Kidney tubule cell (primary cell): Measurements from ENCODE around the gene OR52W1.

Experiments
- DNase-seq: peaks from one replicate; pipeline ENCODE4 v3.0.0-alpha.2; 2018; ENCODE audit warnings: low spot score

Gene OR52W1, protein sequence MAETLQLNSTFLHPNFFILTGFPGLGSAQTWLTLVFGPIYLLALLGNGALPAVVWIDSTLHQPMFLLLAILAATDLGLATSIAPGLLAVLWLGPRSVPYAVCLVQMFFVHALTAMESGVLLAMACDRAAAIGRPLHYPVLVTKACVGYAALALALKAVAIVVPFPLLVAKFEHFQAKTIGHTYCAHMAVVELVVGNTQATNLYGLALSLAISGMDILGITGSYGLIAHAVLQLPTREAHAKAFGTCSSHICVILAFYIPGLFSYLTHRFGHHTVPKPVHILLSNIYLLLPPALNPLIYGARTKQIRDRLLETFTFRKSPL

DNA sequence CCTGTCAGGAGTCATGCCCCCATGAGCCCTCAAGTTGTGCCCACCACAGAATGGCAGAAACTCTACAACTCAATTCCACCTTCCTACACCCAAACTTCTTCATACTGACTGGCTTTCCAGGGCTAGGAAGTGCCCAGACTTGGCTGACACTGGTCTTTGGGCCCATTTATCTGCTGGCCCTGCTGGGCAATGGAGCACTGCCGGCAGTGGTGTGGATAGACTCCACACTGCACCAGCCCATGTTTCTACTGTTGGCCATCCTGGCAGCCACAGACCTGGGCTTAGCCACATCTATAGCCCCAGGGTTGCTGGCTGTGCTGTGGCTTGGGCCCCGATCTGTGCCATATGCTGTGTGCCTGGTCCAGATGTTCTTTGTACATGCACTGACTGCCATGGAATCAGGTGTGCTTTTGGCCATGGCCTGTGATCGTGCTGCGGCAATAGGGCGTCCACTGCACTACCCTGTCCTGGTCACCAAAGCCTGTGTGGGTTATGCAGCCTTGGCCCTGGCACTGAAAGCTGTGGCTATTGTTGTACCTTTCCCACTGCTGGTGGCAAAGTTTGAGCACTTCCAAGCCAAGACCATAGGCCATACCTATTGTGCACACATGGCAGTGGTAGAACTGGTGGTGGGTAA, at the start of gene OR52W1:
TSS of gene OR52W1 (plus strand) at position 51 of the 637 bp plus-strand sequence. CDS start at position 51, 0 bp downstream.
- DNase-seq: no peak

DNA sequence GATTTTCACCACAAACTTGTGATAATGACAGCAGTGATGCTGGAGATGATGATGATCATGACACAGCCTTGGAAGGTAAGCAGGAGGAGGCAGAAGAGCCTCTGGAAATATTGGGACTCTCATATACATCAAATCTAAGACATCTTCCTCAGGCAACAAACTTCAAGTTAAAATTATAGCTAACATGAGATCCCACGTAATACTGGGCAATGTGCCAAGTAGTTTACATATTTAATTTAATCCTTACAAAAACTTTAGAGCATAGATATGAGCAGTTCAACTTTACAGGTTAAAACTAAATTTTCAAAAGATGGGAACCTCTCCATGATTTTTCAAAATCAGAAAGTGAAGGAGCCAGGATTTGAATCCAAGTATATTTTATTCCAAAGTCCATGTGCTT, 47.9 kb upstream of the OR52W1 start:
- DNase-seq: no peak

DNA sequence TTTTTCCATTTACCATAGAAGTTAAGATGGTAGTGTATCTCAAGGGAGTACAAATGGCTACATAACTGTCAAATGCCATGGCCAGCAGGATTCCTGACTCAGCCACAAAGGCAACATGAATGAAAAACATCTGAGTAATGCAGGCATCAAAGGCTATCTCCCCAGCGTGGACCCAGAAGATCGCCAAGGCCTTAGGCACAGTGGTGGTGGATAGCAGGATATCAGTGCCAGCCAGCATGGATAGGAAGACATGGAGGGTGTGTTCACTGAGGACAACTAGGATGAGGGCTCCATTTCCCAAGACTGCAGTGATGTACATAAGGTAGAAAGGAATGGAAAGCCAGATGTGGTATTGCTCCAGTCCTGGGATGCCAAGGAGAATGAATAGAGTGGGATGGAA, 46.9 kb upstream of the OR52W1 start:
- no peak for DNase-seq

DNA sequence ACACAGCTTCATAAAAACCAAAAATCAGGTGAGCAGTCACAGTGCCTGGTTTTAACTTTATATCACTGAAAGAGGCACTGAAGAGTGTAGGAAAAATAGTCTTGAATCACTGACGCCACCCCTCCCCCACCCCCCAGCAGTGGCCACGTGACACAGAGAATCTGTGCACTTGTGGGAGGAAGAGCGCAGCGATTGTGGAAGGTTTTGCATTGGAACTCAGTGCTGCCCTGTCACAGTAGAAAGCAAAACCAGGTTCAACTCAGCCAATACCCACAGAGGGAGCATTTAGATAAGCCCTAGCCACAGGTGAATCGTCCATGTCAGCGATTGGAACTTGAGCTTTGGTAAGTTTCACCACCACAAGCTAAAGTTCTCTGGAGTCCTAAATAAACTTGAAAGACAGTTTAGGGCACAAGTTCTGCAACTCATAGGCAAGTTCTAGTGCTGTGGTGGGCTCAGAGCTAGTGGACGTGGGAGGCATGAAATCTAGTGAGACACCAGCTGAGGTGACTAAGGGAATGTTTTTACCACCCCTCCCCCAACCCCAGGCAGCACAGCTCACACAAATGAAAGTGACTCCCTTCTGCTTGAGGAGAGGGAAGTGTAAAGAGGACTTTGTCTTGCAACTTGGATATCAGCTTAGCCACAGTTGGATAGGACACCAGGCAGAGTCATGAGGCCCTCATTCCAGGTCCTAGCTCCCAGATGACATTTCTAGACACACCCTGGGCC, 42.2 kb upstream of the OR52W1 start:
- peak; percentile 3 for DNase-seq

DNA sequence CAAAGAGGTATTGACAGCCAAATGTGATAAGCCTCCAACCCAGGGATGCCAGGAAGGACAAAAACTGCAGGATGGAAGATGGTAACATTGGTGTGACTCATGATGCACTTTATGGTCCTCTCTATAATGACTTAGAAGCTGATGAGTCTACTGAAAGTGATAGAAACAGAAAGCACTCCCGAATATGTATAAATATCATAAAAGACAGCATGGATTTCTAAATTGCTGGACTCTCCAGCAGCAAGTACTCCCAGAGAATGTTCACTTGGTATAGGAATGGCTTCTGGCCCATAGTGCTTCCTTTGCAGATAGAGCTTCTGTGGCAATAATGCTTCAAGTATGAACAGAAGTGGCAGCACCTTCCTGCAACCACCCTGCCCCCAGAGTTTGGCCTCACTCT, 28.8 kb upstream of the OR52W1 start, which contains the start of gene OR52B2:
TSS of gene OR52B2 (minus strand) at position 101 of the 400 bp plus-strand sequence. CDS start at position 101, 0 bp downstream.
- no peak for DNase-seq

DNA sequence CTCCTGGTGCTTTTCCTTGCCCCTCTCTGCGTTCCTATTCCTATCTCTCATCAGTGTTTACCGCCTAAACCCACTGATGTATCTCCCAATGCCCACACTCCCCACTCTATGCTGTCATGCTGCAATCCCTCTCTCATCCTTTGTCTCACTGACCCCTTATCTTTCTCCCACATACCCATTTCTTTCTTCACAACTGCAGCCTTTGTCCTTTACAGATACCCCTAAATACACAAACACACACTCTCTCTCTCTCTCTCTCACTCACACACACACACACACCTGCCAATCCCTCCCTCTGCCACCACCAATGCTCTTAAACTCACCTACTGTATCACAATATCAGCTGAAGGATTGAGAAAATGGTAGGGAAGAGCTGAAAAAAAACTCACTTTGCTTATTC, 23.6 kb upstream of the OR52W1 start:
- DNase-seq: no peak

DNA sequence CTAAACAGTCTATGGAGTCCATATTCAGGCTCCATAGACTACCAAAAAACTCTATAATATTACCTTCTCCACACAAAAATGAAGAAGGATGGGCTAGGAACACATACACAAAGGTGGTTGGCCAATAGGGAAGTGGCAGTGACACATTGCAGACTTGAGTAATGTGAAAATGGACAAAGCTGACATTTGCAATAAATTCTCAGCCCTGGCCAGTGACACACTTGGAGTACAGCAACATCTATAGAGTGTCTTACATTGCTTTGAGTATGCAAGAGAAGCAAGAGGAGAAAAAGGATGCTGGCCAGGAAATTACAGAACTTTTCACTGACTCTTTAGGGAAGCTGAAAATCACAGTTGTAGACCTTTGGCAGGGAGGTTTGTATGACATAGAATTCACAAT, 7.3 kb upstream of the OR52W1 start:
- no peak for DNase-seq

DNA sequence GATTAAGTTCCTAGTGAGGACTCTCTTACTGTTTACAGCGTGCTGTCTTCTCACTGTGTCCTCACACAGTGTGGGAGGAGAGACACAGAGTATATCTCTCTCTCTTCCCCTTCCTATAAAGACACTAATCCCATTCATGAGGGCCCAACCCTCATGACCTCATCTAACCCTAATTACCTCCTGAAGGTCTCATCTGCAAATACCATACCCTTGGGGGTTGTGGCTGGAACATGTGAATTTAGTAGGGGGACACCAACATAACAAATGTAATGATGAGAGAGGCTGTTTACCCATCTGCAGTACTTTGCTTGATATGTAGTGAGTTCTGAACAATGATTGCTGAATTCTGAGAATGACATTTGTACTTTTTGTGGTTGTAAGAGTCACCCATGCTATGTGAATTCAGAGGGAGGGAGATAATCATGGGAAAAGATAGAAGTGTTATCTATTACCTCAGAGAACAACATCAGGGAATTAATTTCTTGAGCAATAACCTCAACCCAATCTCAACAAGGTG, 4.9 kb upstream of the OR52W1 start:
- no peak for DNase-seq

DNA sequence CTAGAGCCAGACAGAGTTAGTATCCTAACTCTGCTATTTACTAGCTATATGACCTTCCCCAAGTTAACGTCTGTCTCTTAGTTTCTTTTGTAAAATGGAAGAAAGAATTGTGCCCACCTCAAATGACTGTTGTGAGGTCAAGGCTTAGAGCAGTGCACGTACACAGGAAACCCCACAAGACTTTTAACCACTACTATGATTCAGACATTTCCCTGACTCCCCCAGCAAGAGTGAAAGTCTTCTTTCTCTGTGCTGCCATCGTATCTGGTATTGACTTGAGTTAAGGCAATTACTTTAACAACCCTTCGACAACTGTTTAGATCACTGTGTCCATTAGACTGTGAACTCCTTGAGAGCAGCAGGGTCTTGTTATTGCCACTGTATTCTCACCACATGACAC, 2.6 kb upstream of the OR52W1 start:
- DNase-seq: no peak

DNA sequence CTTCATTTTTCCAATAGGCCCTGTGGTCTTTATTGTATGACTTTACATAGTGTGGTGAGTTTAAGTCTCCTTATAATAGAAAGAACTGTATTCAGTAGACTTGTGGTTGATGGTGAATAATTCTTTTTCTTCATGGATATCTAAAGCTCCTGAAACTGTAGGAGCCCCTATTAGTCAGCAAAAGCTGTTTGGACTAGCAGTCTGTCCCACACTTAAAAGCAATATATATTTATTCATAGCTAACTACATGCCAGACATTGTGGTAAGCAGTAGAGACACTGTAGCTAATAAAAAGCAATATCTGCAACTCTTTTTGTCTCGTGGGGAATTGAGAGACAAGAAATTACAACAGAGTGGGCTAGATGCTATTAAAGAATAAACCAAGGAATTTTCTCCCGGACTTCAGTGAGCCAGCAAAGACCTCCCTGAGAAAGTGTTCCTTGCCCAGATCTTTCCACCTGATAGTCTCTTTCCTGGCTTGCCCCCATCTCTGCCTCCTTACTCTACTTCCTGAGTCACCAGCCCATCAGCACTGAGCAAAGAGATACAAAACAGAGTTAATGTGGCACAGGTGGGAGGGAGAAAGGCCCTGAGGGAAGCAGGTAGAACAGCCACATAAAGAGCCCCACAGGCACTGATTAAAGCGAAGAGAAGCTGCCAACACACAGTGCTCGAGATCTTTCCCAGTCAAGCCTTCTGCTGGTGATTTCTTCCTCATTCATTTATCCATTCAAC, 1.4 kb upstream of the OR52W1 start:
- no peak for DNase-seq

DNA sequence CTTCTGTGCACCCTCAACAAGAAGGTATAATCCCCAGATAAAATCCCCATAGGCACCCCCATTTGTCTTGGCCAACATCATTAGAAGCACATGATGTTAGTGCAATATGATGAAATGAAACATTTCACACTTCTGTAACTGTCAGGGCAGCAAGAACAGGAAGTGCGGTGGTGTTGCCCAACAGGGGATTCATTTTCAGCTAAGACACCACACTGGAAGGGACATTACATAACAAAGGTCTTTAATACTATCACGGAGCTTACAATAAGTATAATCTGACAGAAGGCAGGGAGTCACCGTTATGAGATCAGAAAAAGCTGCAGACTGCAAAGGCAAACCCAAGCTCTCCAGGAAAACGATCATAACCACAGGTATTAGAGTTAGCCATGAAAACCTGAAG, 2.0 kb downstream of the OR52W1 start:
- no peak for DNase-seq

DNA sequence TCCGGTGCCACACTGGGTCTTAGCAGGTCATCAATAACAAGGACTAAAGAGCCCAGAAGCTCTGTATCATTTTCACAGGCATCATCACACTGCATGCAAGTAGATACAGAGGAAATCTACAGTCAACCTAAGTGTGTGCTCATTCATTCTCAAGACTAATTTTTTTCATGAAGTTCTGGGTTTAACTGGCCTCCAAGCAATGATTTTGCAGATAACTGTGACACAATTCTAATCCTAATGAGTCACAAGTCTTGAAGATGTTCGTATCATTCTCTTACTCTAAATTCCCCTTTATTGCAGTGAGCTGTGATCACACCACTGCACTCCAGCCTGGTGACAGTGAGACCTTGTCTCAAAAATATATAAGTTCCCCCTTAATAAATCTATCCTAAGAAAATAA, 2.5 kb downstream of the OR52W1 start:
- DNase-seq: no peak

DNA sequence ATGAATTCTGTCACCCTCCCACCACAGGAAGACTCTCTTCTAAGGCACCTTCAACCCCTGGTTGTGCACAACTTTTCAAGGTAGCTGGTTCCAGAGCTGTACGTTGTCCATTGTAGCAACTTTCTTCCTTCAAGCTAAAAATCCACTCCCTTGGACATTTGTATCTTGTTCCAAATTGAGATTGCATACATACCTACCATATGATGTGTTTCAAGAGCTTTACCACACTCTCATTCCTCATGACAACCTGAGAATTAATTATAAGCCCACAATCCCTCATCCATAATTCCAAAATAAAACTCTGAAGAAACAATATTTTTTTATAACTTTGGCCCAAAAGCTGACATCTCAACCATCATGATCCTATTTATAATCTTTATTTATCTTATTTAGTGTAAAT, 3.0 kb downstream of the OR52W1 start:
- DNase-seq: no peak

DNA sequence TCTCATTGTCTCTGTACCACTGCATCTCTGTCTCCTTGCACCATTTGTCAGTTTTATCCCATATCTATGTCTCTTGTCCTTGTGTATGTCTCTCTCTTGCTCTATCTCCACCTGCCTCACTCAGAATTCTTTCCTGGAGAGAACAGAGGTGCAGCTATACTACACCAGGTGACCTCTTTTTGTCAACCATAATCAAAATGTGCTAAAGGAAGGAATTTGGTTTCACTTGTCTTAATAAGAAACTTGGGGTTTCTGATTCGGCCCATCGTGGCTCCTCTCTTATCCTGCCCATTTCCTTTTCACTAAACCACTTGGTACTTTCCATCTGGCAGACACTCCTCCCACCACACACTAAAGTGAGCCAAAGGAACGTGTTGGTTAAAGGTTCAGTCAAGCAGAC, 4.3 kb downstream of the OR52W1 start:
- DNase-seq: no peak

DNA sequence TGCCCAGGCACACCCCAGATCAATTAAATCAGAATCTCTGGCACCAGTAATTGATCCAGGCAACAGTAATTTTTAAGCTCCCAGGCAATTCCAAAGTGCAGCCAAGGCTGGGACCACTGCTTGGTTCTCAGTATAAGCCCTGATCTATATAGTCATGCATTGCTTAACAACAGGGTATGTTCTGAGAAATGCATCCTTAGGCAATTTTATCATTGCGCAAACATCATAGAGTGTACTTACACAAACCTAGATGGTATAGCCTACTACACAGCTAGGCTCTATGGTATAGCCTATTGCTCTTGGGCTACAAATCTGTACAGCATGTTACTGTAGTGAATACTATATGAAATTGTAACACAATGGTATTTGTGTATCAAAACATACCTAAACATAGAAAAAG, 5.7 kb downstream of the OR52W1 start:
- DNase-seq: no peak

DNA sequence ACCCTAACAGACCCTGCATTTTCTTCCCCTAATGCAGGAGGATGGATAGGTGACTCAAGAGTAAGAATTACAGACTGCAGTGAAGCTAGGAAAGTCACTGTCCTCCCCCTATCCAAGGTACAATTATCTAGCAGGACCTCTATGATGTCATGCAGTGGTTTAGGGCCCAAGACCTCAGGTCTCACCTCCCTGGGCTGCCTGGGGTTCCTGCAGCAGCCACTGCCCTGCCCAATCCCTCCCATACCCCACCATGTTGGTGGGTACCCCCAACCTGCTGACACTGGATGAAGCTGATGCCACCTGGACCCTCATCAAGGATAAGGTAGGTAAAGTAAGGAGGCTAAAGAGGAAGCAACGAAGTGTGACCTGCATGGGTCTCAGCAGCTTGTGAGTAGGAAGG, 6.3 kb downstream of the OR52W1 start, which contains the start of gene C11orf42:
TSS of gene C11orf42 (plus strand) at position 192 of the 400 bp plus-strand sequence. CDS start at position 251, 59 bp downstream.
- no peak for DNase-seq

DNA sequence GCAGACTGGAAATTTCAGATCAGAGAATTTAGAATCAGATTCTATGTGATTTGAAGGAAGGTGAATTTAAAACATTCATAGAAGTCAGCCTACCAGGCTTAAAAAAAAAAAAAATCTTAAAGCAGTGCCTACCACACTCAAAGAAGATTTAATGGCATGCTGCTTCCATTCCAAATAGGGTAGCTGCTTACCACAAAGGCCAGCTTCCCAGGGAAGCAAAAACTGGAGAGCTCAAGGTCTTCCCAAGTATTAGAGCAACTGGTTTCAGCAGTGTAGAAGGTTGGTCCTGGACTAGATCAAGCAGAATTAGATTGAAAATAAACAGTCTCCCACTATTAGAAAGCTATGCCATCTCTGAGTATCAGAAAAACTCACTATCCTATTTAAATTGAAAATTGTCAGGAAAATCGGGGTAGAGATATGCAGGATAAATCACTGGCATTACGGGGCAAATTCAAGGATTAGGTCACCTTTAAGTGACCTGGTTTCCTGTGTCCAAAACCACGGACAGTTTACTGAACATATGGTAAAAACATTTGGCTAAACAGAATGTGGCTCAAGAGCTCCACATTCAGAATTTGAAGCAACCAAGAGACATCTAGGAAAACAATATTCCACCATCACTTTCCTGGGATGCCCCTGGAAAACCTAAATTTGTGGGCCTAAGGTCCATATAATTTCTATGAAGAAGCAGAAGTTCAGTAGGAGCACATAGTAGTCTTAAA, 7.6 kb downstream of the OR52W1 start:
- no peak for DNase-seq

DNA sequence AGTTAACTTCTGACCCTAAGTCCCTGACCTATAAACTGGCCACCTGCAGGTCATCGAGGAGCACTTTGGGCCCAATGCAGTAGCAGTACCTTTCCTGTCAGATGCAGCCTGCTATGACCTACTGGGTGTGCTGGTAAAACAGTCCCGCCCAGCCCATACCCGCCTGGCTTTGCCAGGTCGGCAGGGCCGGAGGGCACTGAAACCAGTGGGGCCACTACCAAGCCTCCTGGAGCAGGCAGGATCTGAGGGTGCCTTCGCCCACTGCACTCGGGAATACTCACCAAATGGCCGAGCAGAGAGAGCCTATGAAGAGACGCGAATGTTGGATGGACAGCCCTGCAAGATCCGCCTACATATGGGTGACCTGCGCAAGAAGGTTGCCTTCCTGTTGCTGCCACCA, 10.8 kb downstream of the OR52W1 start:
- DNase-seq: no peak

DNA sequence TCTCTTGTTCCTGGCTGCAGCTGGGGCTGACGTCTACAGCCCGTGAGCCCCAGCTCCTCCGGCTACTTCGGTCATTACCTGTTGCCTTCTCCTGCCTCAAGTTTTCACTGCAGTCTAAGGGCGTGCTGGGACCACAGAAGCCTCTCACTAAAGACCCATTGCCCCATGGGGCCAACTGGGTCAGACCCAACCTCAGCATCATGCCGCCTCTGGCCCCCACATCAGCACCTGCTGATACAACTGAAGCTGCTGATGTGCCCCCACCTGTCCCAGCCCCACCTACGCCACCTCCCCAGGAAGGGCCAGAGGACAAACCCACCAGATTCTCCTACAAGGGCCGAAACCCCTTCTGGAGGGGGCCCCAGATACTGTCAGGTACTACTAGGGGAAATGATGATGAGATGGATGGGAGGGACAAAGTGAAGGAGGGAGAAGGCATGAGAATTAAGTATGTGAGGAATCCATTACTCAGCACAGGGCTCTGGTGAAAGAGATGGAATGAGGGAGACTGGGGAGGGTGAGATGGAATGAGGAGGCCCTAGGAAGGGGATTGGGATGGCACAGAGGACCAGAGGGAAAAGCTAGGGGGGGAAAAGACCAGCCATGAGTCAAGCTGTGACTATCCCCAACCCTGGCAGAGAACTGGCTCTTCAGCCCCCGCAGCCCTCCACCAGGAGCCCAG, 11.4 kb downstream of the OR52W1 start:
- no peak for DNase-seq

DNA sequence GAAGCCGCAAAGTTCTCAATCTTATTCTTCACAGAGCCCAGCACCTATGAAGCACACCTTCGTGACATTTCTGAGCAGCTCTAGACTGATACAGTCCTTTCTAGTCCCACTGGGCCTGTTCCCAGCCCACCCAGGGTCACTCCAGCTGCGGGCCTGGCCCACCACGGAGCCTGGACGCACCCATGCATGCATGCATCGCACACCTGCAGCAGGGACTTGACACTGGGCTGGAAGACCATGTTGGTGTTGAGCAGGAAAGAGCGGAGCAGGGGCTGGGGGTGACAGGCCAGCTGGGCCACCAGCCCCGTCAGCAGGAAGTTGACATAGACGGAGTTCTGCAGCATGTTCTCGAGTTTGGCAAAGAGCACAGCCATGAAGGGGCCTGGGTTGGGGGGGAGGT, 15.5 kb downstream of the OR52W1 start:
- DNase-seq: no peak

DNA sequence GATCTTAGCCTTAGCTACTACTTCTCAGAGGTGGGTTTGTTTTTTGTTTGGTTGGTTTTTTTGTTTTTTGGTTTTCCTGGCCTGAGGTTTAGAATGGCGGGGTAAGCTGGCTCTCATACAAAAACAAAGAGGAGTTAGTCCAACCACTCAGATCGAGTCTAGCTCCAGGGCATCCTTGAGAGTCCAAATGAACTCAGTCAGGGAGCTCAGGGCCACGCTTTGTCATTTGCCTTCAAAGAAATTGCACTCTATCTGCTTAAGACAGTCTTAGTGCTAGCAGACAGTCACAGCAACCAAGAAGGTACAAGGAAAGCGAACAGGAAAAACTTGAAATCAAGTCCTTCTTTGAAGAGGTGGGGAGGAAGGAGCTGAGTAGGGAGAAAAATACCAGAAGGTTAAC, 17.5 kb downstream of the OR52W1 start:
- DNase-seq: no peak
